IMR-90 (cell line): ENCODE results near the gene RASSF9. TPM values are rescaled to one million over a fixed set of nuclear protein-coding genes. Genes with fewer than 3 reads are reported as not detected.

Source experiments
- ATAC-seq: fragments of 200-7000 bp; cut with Tn5 transposase; 2 replicates; pipeline ENCODE4 v1.9.1; 2020; ENCODE audit warnings: low read depth, mild to moderate bottlenecking, moderate library complexity
- BruUV-seq: library from RNA; stranded (reverse); fragments of 400-500 nt; replicated peaks from 2 replicates; lab custom pipeline; 2021; lab: Mats Ljungman, UMichigan
- CTCF ChIA-PET: fragments of 300-600 bp; formaldehyde crosslinking; extraction: SDS; loops from one replicate; lab custom pipeline; 2021; ENCODE audit warnings: antibody characterized with exemption; lab: Yijun Ruan, JAX
- POLR2A ChIA-PET: fragments of 300-600 bp; sonication (Branson Sonifier 250); formaldehyde crosslinking; loops from one replicate; lab custom pipeline; 2022; ENCODE audit warnings: antibody characterized with exemption; ENCODE audit not compliant: unreplicated experiment; lab: Charles Lee
- DNase-seq: peaks from one replicate; pipeline ENCODE4 v3.0.0; 2013
- H2AFZ ChIP-seq: replicated peaks from 2 replicates; pipeline ENCODE3; 2013; ENCODE audit warnings: low read length, mild to moderate bottlenecking; ENCODE audit not compliant: poor library complexity
- H2AK5ac ChIP-seq: 2 replicates; pipeline ENCODE4 v1.6.1; 2013; ENCODE audit warnings: low read depth, low read length, inconsistent platforms
- H2AK9ac ChIP-seq: replicated peaks from 2 replicates; pipeline ENCODE3; 2013; ENCODE audit warnings: mild to moderate bottlenecking, low read depth, low read length, moderate library complexity; ENCODE audit not compliant: poor library complexity
- H2BK120ac ChIP-seq: 2 replicates; pipeline ENCODE4 v1.6.1; 2013; ENCODE audit warnings: low read depth, low read length, inconsistent platforms
- H2BK15ac ChIP-seq: 3 replicates; pipeline ENCODE4 v1.6.1; 2013; ENCODE audit warnings: low read depth, low read length, inconsistent platforms
- H2BK20ac ChIP-seq: 2 replicates; pipeline ENCODE4 v1.6.1; 2013; ENCODE audit warnings: low read depth, mild to moderate bottlenecking, inconsistent platforms, low read length, moderate library complexity
- H2BK5ac ChIP-seq: 2 replicates; pipeline ENCODE4 v1.6.1; 2013; ENCODE audit warnings: mild to moderate bottlenecking, low read depth, low read length, inconsistent platforms; ENCODE audit not compliant: poor library complexity, severe bottlenecking
- H3K14ac ChIP-seq: replicated peaks from 2 replicates; pipeline ENCODE4 v1.6.1; 2013; ENCODE audit warnings: low read depth, low read length, inconsistent platforms
- H3K18ac ChIP-seq: 2 replicates; pipeline ENCODE4 v1.6.1; 2013; ENCODE audit warnings: low read depth, low read length, control low read depth
- H3K23ac ChIP-seq: 2 replicates; pipeline ENCODE4 v1.6.1; 2013; ENCODE audit warnings: low read depth, low read length, inconsistent platforms
- H3K27ac ChIP-seq: 2 replicates; pipeline ENCODE4 v1.5.1; 2013; ENCODE audit warnings: mild to moderate bottlenecking, control low read depth, low read length; ENCODE audit not compliant: insufficient read depth
- H3K27me3 ChIP-seq: 2 replicates; pipeline ENCODE4 v1.6.1; 2013; ENCODE audit warnings: low read length; ENCODE audit not compliant: control insufficient read depth, insufficient read depth
- H3K36me3 ChIP-seq: 2 replicates; pipeline ENCODE4 v1.6.1; 2013; ENCODE audit warnings: low read length, mixed read lengths; ENCODE audit not compliant: control insufficient read depth, insufficient read depth
- H3K4ac ChIP-seq: 2 replicates; pipeline ENCODE4 v1.6.1; 2013; ENCODE audit warnings: low read depth, low read length, inconsistent platforms
- H3K4me1 ChIP-seq: 2 replicates; pipeline ENCODE4 v1.6.1; 2013; ENCODE audit warnings: low read length, mixed read lengths; ENCODE audit not compliant: control insufficient read depth, insufficient read depth
- H3K4me2 ChIP-seq: 2 replicates; pipeline ENCODE4 v1.6.1; 2013; ENCODE audit warnings: low read depth, mild to moderate bottlenecking, control low read depth, low read length, moderate library complexity
- H3K4me3 ChIP-seq: 2 replicates; pipeline ENCODE4 v1.5.1; 2013; ENCODE audit warnings: low read depth, mild to moderate bottlenecking, control low read depth, low read length, moderate library complexity; ENCODE audit not compliant: insufficient read depth
- H3K56ac ChIP-seq: 2 replicates; pipeline ENCODE4 v1.6.1; 2013; ENCODE audit warnings: low read length, inconsistent platforms; ENCODE audit not compliant: insufficient read depth; ENCODE audit errors: extremely low read depth
- H3K79me1 ChIP-seq, 2 experiments: 2 replicates each; pipeline ENCODE4 v1.6.1; 2013; ENCODE audit warnings: low read length in 2 of 2, inconsistent platforms in 1 of 2, low read depth in 1 of 2
- H3K9ac ChIP-seq: 2 replicates; pipeline ENCODE4 v1.6.1; 2013; ENCODE audit warnings: low read depth, low read length, control low read depth
- H3K9me1 ChIP-seq: 2 replicates; pipeline ENCODE4 v1.6.1; 2013; ENCODE audit warnings: low read length, inconsistent platforms; ENCODE audit not compliant: insufficient read depth
- H3K9me3 ChIP-seq: 2 replicates; pipeline ENCODE4 v1.6.1; 2013; ENCODE audit warnings: low read length; ENCODE audit not compliant: control insufficient read depth, insufficient read depth
- H4K20me1 ChIP-seq: 2 replicates; pipeline ENCODE4 v1.6.1; 2013; ENCODE audit warnings: low read length, inconsistent platforms; ENCODE audit not compliant: insufficient read depth
- H4K5ac ChIP-seq: 2 replicates; pipeline ENCODE4 v1.6.1; 2013; ENCODE audit warnings: mild to moderate bottlenecking, low read depth, low read length, control low read depth
- H4K8ac ChIP-seq, 2 experiments: 2 replicates each; pipeline ENCODE4 v1.6.1; 2013; ENCODE audit warnings: low read depth in 2 of 2, low read length in 2 of 2, control low read depth in 1 of 2, inconsistent platforms in 1 of 2
- H4K91ac ChIP-seq: 2 replicates; pipeline ENCODE4 v1.6.1; 2013; ENCODE audit warnings: low read depth, low read length, inconsistent platforms; ENCODE audit not compliant: insufficient read depth
- RAD21 ChIP-seq: IDR thresholded peaks from 2 replicates; pipeline ENCODE4 v1.6.1; 2012; ENCODE audit warnings: low read length, improper control_type of control experiment
- RFX5 ChIP-seq: IDR thresholded peaks from 2 replicates; pipeline ENCODE4 v1.8.0; 2012; ENCODE audit warnings: low read depth, mild to moderate bottlenecking, low read length, moderate library complexity
- SMC3 ChIP-seq: fragments of 150-350 bp; IDR thresholded peaks from 2 replicates; pipeline ENCODE4 v1.6.1; 2016; ENCODE audit warnings: low read depth, mild to moderate bottlenecking, antibody characterized with exemption, low read length, moderate library complexity
- WGBS, 2 experiments: methylation state at CpG; one replicate each; pipeline versions ENCODE4 v1.1.5 to v1.1.7; 2013; ENCODE audit warnings: missing lambda C conversion rate in 2 of 2; ENCODE audit not compliant: insufficient read length in 1 of 2; ENCODE audit errors: extremely low coverage in 2 of 2; 5-methylcytosine and 5-hydroxymethylcytosine counted together
- dilution Hi-C: fragments of 300-500 bp; cut with HindIII; formaldehyde crosslinking; loops from one replicate; pipeline ENCODE4 v1.14.3; 2018; ENCODE audit warnings: low sequenced_read_pairs; ENCODE audit not compliant: unreplicated experiment
- in situ Hi-C: fragments of 300-500 bp; cut with MboI; formaldehyde crosslinking; loops from 3 replicates; pipeline ENCODE4 v1.14.3; 2019; ENCODE audit warnings: low sequenced_read_pairs, inconsistent platforms, mixed read lengths
- intact Hi-C: fragments of 100-400 bp; cut with micrococcal nuclease; formaldehyde crosslinking; loops from 2 replicates; pipeline ENCODE4 v1.10.0; 2022
- polyA plus RNA-seq, 3 experiments: library from polyadenylated mRNA; depleted of rRNA; stranded (reverse); fragments of >200 nt; gene quantifications; 2 replicates each; pipeline ENCODE4 v1.2.3, GENCODE V29; 2012; ENCODE audit warnings: low replicate concordance in 1 of 3
- total RNA-seq: library from RNA; depleted of rRNA; stranded (reverse); fragments of >200 nt; gene quantifications from 2 replicates; pipeline ENCODE4 v1.2.3, GENCODE V29; 2012
- TF ChIP-seq, protein P1 (sequence below): conservative IDR thresholded peaks from 2 replicates; pipeline ENCODE4 v1.5.1; 2012; ENCODE audit warnings: mild to moderate bottlenecking, low read depth, low read length, improper control_type of control experiment
- TF ChIP-seq, protein P2 (sequence below): fragments of 150-350 bp; IDR thresholded peaks from 2 replicates; pipeline ENCODE4 v1.6.1; 2017; ENCODE audit warnings: mild to moderate bottlenecking, antibody characterized with exemption, low read length, low read depth

Gene RASSF9
- total and polyA plus RNA-seq, 2 of the 4 experiments (the other 2 are of a cell fraction), result 0.09 to 0.18 TPM

DNA sequence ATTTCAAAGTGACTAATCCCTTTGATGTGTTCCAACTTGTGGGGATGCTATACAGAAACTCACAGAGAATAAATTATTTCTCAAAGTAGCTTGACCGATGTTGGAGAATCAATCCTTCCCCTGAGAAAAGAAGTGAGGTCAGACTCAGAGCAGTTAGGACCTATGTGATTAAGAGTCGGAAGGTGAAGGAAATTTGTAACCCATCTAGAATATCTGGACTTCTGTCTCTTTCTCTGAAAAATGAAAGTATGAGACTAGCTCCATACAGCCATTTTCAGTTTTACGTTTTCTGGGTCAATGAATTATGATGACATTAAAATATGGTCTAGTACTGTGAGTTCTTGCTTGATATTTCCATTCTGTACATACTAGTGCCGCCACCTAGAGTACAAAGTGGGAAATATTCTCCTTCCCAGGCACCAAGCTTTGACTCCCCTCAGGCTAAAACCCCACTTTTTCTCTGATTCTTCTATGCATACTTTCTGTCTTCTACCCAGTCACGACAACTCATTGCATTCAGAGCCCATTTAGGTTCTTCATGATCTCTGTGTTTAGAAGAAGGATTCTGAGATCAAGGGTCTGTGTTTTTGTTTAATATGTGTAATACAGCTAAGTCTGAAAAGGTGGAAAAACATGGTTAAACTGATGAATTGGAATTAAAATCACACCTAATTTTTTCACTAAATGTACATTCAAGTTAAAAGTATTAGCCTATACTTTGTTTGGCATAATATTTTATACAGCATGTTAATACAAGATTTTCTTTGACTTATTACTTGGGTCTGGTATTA is 31.0 kb upstream of the RASSF9 start:
- H3K36me3 ChIP-seq, result no peaks in the 10 kb centered on the region
- H3K4me3 ChIP-seq, result no peak overlapping the region
- TF ChIP-seq, protein P1, sequence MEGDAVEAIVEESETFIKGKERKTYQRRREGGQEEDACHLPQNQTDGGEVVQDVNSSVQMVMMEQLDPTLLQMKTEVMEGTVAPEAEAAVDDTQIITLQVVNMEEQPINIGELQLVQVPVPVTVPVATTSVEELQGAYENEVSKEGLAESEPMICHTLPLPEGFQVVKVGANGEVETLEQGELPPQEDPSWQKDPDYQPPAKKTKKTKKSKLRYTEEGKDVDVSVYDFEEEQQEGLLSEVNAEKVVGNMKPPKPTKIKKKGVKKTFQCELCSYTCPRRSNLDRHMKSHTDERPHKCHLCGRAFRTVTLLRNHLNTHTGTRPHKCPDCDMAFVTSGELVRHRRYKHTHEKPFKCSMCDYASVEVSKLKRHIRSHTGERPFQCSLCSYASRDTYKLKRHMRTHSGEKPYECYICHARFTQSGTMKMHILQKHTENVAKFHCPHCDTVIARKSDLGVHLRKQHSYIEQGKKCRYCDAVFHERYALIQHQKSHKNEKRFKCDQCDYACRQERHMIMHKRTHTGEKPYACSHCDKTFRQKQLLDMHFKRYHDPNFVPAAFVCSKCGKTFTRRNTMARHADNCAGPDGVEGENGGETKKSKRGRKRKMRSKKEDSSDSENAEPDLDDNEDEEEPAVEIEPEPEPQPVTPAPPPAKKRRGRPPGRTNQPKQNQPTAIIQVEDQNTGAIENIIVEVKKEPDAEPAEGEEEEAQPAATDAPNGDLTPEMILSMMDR, result peak; percentile 79
- TF ChIP-seq RAD21, result peak; percentile 79
- TF ChIP-seq SMC3, result peak; percentile 69
- no peak for TF ChIP-seq RFX5
- TF ChIP-seq, protein P2, sequence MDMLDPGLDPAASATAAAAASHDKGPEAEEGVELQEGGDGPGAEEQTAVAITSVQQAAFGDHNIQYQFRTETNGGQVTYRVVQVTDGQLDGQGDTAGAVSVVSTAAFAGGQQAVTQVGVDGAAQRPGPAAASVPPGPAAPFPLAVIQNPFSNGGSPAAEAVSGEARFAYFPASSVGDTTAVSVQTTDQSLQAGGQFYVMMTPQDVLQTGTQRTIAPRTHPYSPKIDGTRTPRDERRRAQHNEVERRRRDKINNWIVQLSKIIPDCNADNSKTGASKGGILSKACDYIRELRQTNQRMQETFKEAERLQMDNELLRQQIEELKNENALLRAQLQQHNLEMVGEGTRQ, result no peak
- no peak overlapping the region for H4K8ac ChIP-seq
- H3K56ac ChIP-seq, result no peak overlapping the region
- H3K27ac ChIP-seq, result no peak overlapping the region
- intact Hi-C loops, result loop anchor here (1.0 kb wide), 2 partner anchors 292 to 399 kb away; no protein-coding TSS in a partner anchor
- peak; percentile 92 for ATAC-seq
- no peaks in the 10 kb centered on the region for H3K9me1 ChIP-seq
- H3K23ac ChIP-seq, result no peak overlapping the region
- H4K20me1 ChIP-seq, result no peaks in the 10 kb centered on the region
- dilution Hi-C loops, result no loop called here
- peak; percentile 61 for DNase-seq
- H2AFZ ChIP-seq, result no peak overlapping the region
- no peaks in the 10 kb centered on the region for H3K4me1 ChIP-seq
- no peak overlapping the region for H3K18ac ChIP-seq
- BruUV-seq, result no TSS peak
- no peak overlapping the region for H2BK15ac ChIP-seq
- H2AK5ac ChIP-seq, result no peak overlapping the region
- H2AK9ac ChIP-seq, result no peak overlapping the region
- H3K9ac ChIP-seq, result no peak overlapping the region
- H2BK20ac ChIP-seq, result no peak overlapping the region
- no CpG with 5 or more reads among the region's 5 CpGs for WGBS, 2 experiments
- H4K91ac ChIP-seq, result no peak overlapping the region
- H2BK5ac ChIP-seq, result no peak overlapping the region
- H3K27me3 ChIP-seq, result no peaks in the 10 kb centered on the region
- in situ Hi-C loops, result loop anchor here (5.0 kb wide), 2 partner anchors 290 to 400 kb away; no protein-coding TSS in a partner anchor
- H3K14ac ChIP-seq, result no peak overlapping the region
- ChIA-PET POLR2A (no interaction called here), CTCF (interaction anchor here (0.6 to 1.9 kb wide), 13 partner anchors 11 to 399 kb away, joined by 3 to 15 read pairs (median 4); no protein-coding TSS in a partner anchor)
- no peaks in the 10 kb centered on the region for H3K9me3 ChIP-seq
- H4K5ac ChIP-seq, result no peak overlapping the region
- no peak overlapping the region for H2BK120ac ChIP-seq
- H3K79me1 ChIP-seq, result no peaks in the 10 kb centered on the region
- no peak overlapping the region for H3K4me2 ChIP-seq
- no peak overlapping the region for H3K4ac ChIP-seq
